ENCODE data around the gene AIM2.

- TF ChIP-seq, protein P1, sequence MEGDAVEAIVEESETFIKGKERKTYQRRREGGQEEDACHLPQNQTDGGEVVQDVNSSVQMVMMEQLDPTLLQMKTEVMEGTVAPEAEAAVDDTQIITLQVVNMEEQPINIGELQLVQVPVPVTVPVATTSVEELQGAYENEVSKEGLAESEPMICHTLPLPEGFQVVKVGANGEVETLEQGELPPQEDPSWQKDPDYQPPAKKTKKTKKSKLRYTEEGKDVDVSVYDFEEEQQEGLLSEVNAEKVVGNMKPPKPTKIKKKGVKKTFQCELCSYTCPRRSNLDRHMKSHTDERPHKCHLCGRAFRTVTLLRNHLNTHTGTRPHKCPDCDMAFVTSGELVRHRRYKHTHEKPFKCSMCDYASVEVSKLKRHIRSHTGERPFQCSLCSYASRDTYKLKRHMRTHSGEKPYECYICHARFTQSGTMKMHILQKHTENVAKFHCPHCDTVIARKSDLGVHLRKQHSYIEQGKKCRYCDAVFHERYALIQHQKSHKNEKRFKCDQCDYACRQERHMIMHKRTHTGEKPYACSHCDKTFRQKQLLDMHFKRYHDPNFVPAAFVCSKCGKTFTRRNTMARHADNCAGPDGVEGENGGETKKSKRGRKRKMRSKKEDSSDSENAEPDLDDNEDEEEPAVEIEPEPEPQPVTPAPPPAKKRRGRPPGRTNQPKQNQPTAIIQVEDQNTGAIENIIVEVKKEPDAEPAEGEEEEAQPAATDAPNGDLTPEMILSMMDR (IDR thresholded peaks at IDR 0.05) = no peak
- no peak for TF ChIP-seq POLR2AphosphoS5 (IDR thresholded peaks at IDR 0.05)
Observed at GRCh38 chr1:159123587-159123986, 47.0 kb upstream of the AIM2 start.

Measured in prostate gland (tissue), 2 donors.